Hematopoietic multipotent progenitor cell treated with erythropoietin and hydrocortisone succinate and interleukin-3 and kit ligand, for 6 days (in vitro differentiated cells): ENCODE results near the gene FBN2.

Experiments used
- DNase-seq: peaks from one replicate; pipeline ENCODE4 v3.0.0-alpha.2; 2015

Gene FBN2

DNA sequence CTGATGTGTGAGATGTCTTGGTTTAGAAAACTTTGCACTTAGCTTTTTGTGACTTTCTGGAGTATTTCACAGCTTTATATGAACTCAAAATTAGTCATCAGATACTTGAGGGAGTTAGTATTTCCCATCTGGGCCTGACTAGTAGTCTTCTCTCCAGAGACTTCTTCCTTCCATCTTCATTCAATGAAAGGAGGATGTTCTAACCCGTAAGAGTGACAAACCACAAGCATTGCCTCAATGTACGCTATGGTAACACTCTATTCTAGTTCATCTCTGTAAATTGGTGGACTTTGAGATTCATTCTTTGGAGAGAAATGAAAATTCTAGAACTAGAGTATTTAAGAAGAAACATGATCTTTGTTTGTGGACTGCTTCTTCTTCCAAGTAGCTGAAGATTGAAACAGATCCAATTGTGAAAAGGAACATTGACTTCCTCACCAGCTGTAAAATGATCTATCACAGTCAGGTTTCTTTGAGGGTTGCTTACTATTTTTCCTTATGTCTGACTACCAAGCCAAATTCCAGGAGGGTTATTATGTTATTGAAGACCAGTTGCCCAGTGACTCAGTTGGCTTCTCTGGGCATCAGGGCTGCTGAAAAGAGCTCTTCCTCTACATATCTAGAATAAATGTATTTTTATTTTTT lies 296.9 kb downstream of the FBN2 start:
- no peak for DNase-seq

DNA sequence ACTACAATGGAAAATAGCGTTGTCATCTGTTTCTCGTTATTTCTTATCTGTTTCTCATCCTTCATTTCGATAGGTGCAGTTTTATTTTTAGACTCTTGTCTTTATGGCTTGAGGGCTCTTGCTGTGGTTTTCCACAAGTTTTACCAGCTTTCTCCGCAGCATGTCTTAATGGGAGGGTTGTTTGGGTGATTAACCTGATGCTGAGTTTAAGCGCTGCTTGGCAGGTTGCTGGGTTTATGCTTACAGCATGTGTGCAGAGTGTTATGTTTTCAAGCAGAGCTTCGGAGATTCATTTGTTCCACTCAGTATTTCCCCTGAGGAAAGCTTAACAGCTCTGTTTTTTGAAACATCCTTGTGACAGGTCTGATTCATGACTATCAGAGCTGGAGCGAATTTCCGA lies 300.5 kb downstream of the FBN2 start:
- DNase-seq, result no peak

DNA sequence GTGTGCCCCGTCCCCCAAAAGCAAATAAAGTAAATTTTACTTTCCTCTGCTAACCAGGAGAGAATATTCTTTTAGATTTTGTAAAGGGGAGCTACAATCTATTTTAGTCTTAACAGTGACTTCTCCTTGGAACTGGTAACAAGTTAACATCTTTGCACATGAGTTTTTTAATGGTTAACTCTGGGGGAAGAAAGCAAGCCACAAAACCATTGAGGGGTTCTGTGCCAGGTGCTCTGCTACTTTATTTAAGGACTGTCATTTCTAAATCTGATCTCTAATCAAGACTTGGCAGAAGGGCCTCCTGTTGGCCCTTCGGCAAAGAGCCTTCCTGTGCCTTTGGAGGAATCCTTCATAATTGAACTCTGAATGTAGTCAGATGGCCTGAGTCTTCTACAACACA lies 301.0 kb downstream of the FBN2 start:
- DNase-seq, result no peak

DNA sequence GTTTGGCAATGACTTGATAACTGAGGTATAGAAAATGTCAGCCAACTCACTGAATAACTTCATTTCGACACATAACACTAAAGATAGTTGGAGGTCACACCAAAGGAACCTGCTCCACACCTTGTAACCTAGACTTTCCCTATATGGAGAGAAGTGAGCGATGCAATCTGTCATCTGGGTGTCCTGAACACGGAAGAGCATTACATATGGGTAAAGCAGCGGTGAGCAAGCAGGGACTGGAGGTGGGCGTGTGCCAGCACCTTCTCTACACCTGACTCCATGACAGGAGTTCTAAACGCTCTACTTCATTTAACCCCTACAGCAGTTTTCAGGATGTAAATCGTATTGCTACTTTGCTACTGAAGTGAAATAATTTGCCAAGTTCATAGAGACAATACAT lies 301.7 kb downstream of the FBN2 start:
- no peak for DNase-seq

DNA sequence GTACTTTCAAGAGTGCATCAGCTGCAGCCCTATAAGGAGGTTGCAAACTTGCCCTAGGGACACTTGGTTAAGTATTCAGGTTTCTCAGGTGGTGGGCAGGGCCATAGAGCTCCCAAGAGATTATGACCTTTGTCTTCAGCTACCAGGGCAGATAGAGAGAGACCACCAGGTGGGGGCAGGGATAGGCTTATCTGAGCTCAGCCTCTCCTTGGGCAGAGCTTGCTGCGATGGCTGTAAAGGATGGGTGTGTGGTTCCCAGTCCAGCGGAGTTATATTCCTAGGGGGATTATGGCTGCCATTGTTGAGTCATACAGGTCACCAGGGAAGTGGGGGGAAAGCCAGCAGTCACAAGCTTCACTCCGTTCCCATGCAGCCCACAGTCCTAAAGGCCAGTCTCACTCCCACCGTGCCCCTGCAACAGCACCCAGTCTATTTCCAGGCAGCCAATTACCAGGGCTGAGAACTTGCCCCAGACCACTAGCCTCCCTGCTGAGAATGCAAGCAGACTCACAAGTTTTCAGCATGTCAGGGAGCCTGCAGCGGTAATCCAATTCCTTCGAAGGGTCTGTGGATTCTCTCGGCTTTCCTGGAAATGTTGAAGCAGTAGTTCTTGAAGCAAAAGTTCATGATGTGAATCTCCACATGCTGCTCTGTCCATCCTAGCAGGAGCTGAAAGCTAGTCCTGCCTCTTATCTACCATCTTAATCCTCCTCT lies 303.0 kb downstream of the FBN2 start:
- DNase-seq, result no peak

DNA sequence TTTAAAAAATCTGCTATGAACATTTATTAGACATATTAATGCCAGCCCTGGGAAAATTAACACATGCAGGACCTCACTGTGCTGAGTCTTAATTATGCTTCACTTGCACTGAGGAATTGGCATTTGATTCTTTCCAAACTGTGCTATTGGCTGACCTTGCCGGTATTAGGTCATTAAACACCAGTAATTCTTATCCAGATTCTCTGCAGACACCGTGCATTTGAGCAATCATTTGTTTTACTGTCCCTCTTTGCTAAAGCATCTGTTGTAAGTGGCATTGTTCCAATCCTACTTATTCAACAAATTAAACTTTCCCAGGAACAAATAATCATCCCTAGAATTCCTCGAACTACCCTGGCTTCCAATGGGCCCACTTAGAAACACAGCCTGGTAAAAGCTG lies 309.5 kb downstream of the FBN2 start:
- no peak for DNase-seq

DNA sequence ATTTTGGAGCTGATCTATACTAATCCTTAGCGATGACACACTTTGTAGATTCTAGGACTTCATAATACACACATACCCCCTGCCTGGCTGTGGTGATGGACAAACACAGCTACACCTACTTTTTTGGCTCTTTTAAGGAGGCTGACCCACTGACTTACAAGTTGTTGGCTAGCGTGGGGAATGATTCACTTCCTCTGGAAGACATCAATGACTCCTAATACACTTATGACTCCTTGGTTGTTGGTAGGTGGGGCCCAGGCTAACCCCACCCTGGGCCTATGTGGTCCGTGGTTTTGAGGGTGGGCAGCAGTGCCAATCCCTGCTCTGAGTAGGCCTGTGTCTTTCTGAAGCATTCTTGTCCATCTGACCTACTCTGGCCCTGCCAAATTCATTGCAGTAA lies 310.0 kb downstream of the FBN2 start:
- no peak for DNase-seq

DNA sequence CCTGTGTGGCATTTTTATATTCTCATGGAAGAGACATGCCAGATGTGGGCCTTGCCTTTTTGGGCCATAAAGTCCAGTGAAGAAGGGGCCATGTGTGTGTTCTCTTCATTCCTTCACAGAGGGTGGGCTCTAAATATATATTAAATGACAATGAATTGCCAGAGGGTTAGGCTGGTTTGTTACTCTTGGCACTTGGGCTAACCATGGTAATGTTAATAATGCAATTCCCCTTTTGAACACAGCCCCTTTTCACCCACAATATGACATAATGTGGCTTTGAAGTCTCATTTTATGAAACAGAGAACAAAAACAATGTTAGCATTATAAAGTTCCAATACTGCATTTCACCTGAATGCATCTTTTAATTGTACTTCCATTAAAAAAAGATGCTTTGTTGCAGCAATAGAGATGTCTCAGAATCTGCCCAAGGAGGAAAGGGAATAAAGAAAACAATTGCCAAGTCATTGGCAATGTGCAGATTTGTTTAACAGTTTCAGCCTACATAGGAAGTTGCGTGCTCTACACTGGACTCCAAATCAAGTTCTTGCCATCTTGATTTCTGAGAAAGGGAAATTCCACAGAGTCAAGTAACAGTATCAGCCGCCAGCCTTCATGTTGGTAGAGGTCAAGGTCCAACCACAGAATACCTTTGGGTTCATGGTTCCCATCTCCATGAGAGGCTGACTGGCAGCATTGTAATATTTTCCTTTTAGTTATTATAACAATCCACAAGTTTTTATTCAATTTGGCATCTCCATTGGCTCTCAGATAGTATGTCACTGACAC lies 312.6 kb downstream of the FBN2 start:
- DNase-seq, result no peak

DNA sequence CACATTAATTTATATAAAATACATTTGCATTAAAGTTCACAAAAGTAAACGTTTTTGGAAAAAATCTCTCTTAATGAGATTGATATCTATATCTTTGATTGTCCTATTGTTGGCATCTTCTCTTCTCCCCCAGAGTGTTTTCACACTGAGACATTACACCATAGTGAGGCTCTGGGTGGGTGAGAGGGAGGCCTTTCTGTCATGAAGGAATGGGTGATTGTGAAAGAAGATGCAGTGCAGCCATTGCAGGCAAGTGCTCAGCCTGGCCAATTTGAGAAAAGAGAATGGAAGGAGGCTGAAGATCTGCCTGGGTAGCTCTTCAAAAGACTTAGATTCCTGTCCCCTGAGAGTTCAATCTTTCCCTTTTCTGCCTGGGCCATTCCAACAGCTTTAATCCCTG lies 313.7 kb downstream of the FBN2 start:
- no peak for DNase-seq

DNA sequence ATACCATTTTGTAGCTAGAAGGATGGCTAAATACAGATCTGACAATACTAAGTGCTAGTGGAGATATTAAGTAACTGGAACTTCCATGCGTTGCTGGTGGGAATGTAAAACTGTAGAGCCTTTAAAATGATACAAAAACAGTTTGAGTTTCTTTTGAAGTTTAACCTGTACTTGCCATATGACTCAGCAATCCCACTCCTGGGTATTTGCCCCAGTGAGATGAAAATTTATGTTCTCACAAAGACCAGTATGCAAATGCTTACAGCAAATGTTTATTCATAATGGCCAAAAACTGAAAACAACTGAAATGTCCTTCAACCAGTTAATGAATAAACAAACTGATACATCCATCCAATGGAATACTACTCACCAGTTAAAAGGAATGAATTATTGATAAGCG lies 317.2 kb downstream of the FBN2 start:
- DNase-seq, result no peak

DNA sequence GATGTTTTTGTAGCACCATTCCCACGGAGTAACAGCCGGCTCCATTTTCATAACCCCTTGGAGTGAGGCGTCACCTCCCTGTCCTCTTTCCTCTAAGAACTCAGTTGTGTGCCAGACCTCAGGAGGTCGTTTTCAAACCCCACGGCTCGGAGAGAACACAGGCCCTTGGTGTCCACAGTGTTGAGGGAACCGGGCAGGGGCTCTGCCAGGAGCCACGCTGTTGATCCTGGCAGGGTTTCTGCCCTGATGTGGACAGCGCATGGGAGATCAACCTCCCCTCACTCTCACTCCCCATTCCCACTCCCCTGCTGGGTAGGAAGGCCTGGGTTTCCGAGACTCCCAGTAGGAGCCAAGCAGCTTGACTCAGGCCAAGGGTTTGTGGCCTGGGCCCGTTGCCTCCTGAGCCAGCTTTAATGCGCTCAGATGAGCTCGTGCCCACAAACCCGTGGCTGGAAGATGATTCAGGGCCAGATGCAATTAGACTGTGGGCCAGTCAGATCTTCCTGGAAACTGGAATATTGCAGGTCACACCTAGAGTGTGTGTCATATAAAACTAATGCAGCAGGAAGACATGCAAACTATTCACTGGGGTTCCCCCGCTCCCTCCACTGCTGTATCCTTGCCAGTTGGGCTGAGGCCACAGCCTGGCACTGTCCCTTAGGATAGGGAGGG lies 321.0 kb downstream of the FBN2 start:
- DNase-seq, result no peak

DNA sequence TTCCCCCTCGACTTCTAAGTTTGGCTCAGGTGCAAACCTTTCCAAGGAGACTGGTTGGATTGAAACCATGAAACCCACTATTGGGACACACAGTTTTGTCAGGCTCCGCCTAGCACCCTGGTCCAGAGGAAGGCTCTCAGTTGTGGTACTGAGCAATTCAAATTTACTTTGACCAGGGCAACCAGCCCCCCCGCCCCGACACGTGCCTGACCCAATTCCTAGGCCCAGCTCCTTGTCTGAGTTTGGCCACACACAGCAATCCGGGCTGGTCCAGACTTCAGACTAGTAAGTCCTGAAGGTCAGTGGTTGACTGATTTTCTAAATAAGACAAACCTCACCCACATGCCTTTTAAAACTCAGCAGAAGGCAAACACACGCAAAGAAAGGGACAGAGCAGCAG lies 321.8 kb downstream of the FBN2 start:
- DNase-seq, result no peak

DNA sequence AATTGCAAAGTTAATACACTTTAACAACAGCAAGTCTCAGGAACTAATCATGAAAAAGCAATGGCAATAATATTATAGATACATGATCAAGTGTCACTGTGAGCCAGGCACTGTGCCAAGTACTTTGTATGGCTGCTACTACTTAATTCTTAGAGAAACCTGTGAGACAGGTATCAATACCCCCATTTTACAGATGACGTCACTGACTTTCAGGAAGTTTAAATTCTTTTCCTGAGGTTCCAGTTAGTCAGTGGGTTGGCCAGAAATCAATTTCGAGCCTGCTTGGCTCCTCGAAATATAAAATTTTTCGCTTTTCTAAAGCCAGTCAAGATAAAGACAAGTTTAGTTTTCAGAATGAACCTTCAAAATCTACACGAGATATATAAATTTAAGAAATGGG lies 324.2 kb downstream of the FBN2 start:
- DNase-seq, result no peak

DNA sequence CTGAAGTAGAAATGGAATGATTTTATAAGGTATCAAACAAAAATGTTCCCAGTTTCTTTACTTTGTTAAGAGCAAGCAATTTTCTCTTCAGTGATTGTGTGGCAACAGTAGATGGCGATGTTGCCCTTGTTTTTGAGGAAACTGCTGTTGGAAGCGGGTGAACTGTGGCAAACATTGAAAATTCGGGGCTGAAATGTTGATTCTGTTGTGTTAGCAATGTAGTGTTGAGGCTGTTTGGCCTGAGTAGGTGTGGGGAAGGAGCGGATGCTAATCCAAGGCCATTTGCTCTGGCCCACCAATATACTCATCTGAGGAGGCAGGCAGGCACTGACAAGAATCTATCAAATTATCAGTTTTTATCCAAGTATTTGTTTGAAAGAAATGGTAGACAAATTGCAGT lies 324.7 kb downstream of the FBN2 start:
- DNase-seq, result peak; percentile 73

DNA sequence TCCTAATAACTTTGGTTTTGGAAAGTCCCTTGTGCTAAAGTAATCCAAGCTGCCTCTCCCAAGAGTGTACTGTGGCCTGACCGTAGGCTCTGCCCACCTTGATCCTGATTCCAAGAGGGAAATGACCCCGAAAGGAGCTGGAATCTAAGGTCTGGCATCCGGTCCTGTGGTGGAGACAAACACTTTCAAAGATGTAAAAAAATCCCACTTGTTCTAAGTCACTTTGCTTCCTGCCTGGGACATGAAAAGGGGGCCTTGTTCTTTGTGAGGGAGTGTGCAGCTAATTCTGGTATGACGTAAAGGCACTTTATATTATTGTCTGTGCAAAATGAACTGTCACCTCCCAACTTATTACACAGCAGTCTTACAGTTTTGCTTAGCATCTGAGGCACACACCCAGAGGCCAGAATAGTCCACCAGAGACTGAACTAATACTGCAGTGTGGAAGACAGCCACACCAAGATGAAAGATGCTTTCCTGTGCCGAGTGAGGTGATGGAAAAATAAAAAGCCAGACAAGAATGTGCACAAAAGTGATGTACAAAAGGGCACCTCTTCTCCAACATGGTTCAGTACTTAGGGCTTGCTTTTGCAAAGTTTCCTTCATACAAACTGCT lies 325.7 kb downstream of the FBN2 start:
- no peak for DNase-seq

DNA sequence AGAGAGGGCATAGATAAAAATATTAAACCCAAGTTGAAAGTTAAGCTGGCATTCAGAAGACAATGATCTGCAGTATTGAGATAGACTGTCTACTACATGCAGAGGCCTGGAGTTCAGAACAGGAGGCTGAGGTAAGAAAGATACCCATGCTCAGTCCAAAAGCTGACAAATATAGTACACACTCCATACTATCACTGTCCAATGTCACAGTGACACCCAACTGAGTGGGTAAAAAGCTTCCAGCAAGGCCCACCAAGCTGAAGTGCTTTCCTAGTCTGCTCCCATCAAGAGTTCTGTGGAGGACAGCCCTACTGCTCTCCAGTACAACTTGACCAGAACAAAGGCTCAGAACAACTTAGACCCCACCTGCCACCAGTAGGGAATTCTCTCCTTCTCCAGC lies 329.6 kb downstream of the FBN2 start:
- DNase-seq, result no peak
